Erythroblast (primary cell): ENCODE results near the gene TAF3.

ENCODE experiments used
- GATA1 ChIP-seq: IDR thresholded peaks from 2 replicates; pipeline ENCODE4 v1.6.1; 2011; ENCODE audit warnings: low read depth, mild to moderate bottlenecking, control low read depth, low read length, moderate library complexity
- POLR2A ChIP-seq: IDR thresholded peaks from 2 replicates; pipeline ENCODE4 v1.6.1; 2011; ENCODE audit warnings: mild to moderate bottlenecking, low read length

DNA sequence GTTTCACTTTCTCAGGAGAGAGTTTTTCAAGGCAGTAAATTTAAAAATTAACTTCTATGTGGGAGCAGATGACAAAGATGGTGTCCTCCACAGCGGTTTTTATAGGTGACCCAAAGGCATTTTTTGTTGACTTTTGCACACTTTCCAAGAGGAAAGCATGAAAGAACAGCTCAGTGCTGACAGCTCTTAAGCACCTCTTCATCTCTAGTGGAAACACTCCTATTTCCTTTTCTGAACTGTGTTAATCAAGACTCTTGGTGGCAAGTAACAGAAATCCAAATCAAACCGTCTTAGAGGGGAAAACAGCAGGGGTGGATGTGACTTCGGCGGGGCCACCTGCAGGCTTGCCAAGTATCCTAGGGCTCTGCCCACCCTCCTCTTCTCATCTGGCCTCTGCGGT is 164.4 kb downstream of the TAF3 start:
- TF ChIP-seq POLR2A (no peak), GATA1 (no peak)
